Measurements from ENCODE around the gene ASPSCR1. TPM values are rescaled to one million over a fixed set of nuclear protein-coding genes. Genes with fewer than 3 reads are reported as not detected.

Gene ASPSCR1
- total and polyA plus RNA-seq, 2 of the 8 experiments (the other 6 are each of a cell fraction or from before 2014, with no cell fraction given), result 33.3 to 43.7 TPM

- TF ChIP-seq, protein P1, sequence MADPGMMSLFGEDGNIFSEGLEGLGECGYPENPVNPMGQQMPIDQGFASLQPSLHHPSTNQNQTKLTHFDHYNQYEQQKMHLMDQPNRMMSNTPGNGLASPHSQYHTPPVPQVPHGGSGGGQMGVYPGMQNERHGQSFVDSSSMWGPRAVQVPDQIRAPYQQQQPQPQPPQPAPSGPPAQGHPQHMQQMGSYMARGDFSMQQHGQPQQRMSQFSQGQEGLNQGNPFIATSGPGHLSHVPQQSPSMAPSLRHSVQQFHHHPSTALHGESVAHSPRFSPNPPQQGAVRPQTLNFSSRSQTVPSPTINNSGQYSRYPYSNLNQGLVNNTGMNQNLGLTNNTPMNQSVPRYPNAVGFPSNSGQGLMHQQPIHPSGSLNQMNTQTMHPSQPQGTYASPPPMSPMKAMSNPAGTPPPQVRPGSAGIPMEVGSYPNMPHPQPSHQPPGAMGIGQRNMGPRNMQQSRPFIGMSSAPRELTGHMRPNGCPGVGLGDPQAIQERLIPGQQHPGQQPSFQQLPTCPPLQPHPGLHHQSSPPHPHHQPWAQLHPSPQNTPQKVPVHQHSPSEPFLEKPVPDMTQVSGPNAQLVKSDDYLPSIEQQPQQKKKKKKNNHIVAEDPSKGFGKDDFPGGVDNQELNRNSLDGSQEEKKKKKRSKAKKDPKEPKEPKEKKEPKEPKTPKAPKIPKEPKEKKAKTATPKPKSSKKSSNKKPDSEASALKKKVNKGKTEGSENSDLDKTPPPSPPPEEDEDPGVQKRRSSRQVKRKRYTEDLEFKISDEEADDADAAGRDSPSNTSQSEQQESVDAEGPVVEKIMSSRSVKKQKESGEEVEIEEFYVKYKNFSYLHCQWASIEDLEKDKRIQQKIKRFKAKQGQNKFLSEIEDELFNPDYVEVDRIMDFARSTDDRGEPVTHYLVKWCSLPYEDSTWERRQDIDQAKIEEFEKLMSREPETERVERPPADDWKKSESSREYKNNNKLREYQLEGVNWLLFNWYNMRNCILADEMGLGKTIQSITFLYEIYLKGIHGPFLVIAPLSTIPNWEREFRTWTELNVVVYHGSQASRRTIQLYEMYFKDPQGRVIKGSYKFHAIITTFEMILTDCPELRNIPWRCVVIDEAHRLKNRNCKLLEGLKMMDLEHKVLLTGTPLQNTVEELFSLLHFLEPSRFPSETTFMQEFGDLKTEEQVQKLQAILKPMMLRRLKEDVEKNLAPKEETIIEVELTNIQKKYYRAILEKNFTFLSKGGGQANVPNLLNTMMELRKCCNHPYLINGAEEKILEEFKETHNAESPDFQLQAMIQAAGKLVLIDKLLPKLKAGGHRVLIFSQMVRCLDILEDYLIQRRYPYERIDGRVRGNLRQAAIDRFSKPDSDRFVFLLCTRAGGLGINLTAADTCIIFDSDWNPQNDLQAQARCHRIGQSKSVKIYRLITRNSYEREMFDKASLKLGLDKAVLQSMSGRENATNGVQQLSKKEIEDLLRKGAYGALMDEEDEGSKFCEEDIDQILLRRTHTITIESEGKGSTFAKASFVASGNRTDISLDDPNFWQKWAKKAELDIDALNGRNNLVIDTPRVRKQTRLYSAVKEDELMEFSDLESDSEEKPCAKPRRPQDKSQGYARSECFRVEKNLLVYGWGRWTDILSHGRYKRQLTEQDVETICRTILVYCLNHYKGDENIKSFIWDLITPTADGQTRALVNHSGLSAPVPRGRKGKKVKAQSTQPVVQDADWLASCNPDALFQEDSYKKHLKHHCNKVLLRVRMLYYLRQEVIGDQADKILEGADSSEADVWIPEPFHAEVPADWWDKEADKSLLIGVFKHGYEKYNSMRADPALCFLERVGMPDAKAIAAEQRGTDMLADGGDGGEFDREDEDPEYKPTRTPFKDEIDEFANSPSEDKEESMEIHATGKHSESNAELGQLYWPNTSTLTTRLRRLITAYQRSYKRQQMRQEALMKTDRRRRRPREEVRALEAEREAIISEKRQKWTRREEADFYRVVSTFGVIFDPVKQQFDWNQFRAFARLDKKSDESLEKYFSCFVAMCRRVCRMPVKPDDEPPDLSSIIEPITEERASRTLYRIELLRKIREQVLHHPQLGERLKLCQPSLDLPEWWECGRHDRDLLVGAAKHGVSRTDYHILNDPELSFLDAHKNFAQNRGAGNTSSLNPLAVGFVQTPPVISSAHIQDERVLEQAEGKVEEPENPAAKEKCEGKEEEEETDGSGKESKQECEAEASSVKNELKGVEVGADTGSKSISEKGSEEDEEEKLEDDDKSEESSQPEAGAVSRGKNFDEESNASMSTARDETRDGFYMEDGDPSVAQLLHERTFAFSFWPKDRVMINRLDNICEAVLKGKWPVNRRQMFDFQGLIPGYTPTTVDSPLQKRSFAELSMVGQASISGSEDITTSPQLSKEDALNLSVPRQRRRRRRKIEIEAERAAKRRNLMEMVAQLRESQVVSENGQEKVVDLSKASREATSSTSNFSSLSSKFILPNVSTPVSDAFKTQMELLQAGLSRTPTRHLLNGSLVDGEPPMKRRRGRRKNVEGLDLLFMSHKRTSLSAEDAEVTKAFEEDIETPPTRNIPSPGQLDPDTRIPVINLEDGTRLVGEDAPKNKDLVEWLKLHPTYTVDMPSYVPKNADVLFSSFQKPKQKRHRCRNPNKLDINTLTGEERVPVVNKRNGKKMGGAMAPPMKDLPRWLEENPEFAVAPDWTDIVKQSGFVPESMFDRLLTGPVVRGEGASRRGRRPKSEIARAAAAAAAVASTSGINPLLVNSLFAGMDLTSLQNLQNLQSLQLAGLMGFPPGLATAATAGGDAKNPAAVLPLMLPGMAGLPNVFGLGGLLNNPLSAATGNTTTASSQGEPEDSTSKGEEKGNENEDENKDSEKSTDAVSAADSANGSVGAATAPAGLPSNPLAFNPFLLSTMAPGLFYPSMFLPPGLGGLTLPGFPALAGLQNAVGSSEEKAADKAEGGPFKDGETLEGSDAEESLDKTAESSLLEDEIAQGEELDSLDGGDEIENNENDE (IDR thresholded peaks at IDR 0.05; ENCODE audit: insufficient replicate concordance, low read length), result no peak
- TF ChIP-seq SP1 (IDR thresholded peaks at IDR 0.05; ENCODE audit: low read depth, low read length) (no peak), SP4 (IDR thresholded peaks at IDR 0.05; ENCODE audit: low read length) (no peak), SUZ12 (IDR thresholded peaks at IDR 0.05; ENCODE audit: low read length) (no peak), USF2 (IDR thresholded peaks at IDR 0.05; ENCODE audit: low read length) (no peak), TBP (IDR thresholded peaks at IDR 0.05; ENCODE audit: low read depth, low read length) (no peak)
- TF ChIP-seq, protein P2, sequence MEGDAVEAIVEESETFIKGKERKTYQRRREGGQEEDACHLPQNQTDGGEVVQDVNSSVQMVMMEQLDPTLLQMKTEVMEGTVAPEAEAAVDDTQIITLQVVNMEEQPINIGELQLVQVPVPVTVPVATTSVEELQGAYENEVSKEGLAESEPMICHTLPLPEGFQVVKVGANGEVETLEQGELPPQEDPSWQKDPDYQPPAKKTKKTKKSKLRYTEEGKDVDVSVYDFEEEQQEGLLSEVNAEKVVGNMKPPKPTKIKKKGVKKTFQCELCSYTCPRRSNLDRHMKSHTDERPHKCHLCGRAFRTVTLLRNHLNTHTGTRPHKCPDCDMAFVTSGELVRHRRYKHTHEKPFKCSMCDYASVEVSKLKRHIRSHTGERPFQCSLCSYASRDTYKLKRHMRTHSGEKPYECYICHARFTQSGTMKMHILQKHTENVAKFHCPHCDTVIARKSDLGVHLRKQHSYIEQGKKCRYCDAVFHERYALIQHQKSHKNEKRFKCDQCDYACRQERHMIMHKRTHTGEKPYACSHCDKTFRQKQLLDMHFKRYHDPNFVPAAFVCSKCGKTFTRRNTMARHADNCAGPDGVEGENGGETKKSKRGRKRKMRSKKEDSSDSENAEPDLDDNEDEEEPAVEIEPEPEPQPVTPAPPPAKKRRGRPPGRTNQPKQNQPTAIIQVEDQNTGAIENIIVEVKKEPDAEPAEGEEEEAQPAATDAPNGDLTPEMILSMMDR (IDR thresholded peaks at IDR 0.05; ENCODE audit: control extremely low read depth in 1 of 3, insufficient read depth in 1 of 3, low read depth in 1 of 3, low read length in 3 of 3), result no peak
These were observed 45.7 kb upstream of the ASPSCR1 start (continued) for GRCh38 chr17:81931557-81932332.
